ENCODE data around the gene RASGEF1C. TPM values are rescaled to one million over a fixed set of nuclear protein-coding genes. Genes with fewer than 3 reads are reported as not detected.

The RASGEF1C gene
- total RNA-seq, result not detected

GRCh38 chr5:180209137-180209581 lies at the start of gene RASGEF1C:
Gene RASGEF1C (minus strand): TSS chr5:180209211. CDS start chr5:180138052, 71,159 bp downstream.
- Histone ChIP-seq H3K4me3 (ENCODE audit: low read length) (no peak within 1 kb of the TSS), H3K9me3 (ENCODE audit: low read depth, low read length) (no peaks in the 10 kb centered on the region), H3K27me3 (ENCODE audit: insufficient read depth, low read length) (peaks cover 20% of the 10 kb centered on the region)

GRCh38 chr5:180253036-180253824 lies 44.2 kb upstream of the RASGEF1C start:
- H3K4me1 ChIP-seq (ENCODE audit: insufficient read depth, low read length), result no peaks in the 10 kb centered on the region
- H3K4me3 ChIP-seq (ENCODE audit: low read length), result no peak overlapping the region
- peaks cover 37% of the 10 kb centered on the region for H3K9me3 ChIP-seq (ENCODE audit: low read depth, low read length)
- H3K27me3 ChIP-seq (ENCODE audit: insufficient read depth, low read length), result no peaks in the 10 kb centered on the region

More at GRCh38 chr5:180209137-180209581, at the start of gene RASGEF1C:
- peaks cover 6% of the 10 kb centered on the region for H3K4me1 ChIP-seq (ENCODE audit: insufficient read depth, low read length)

- Histone ChIP-seq H3K9me3 (ENCODE audit: low read depth, low read length) (peaks cover 24% of the 10 kb centered on the region), H3K27me3 (ENCODE audit: insufficient read depth, low read length) (no peaks in the 10 kb centered on the region)
These were observed 42.9 kb upstream of the RASGEF1C start for GRCh38 chr5:180251887-180252286.

GRCh38 chr5:180251141-180251540 lies 42.1 kb upstream of the RASGEF1C start:
- Histone ChIP-seq H3K27me3 (ENCODE audit: insufficient read depth, low read length) (no peaks in the 10 kb centered on the region), H3K9me3 (ENCODE audit: low read depth, low read length) (peaks cover 23% of the 10 kb centered on the region), H3K4me3 (ENCODE audit: low read length) (no peak overlapping the region), H3K4me1 (ENCODE audit: insufficient read depth, low read length) (no peaks in the 10 kb centered on the region)

More at GRCh38 chr5:180251887-180252286, 42.9 kb upstream of the RASGEF1C start:
- Histone ChIP-seq H3K4me3 (ENCODE audit: low read length) (no peak overlapping the region), H3K4me1 (ENCODE audit: insufficient read depth, low read length) (no peaks in the 10 kb centered on the region)

- H3K9me3 ChIP-seq (ENCODE audit: low read depth, low read length), result peaks cover 16% of the 10 kb centered on the region
These were observed 41.3 kb upstream of the RASGEF1C start for GRCh38 chr5:180250329-180250728.

GRCh38 chr5:180241600-180241999 lies 32.6 kb upstream of the RASGEF1C start:
- no peak overlapping the region for H3K4me3 ChIP-seq (ENCODE audit: low read length)
- no peaks in the 10 kb centered on the region for H3K4me1 ChIP-seq (ENCODE audit: insufficient read depth, low read length)
- peaks cover 5% of the 10 kb centered on the region for H3K9me3 ChIP-seq (ENCODE audit: low read depth, low read length)

More at GRCh38 chr5:180250329-180250728, 41.3 kb upstream of the RASGEF1C start:
- H3K27me3 ChIP-seq (ENCODE audit: insufficient read depth, low read length), result no peaks in the 10 kb centered on the region
- no peaks in the 10 kb centered on the region for H3K4me1 ChIP-seq (ENCODE audit: insufficient read depth, low read length)
- H3K4me3 ChIP-seq (ENCODE audit: low read length), result no peak overlapping the region

GRCh38 chr5:180238631-180239030 lies 29.6 kb upstream of the RASGEF1C start:
- no peak overlapping the region for H3K4me3 ChIP-seq (ENCODE audit: low read length)
- H3K9me3 ChIP-seq (ENCODE audit: low read depth, low read length), result peaks cover 5% of the 10 kb centered on the region
- H3K4me1 ChIP-seq (ENCODE audit: insufficient read depth, low read length), result no peaks in the 10 kb centered on the region
- H3K27me3 ChIP-seq (ENCODE audit: insufficient read depth, low read length), result no peaks in the 10 kb centered on the region

More at GRCh38 chr5:180241600-180241999, 32.6 kb upstream of the RASGEF1C start:
- no peaks in the 10 kb centered on the region for H3K27me3 ChIP-seq (ENCODE audit: insufficient read depth, low read length)

- Histone ChIP-seq H3K9me3 (ENCODE audit: low read depth, low read length) (no peaks in the 10 kb centered on the region), H3K4me3 (ENCODE audit: low read length) (no peak overlapping the region), H3K27me3 (ENCODE audit: insufficient read depth, low read length) (no peaks in the 10 kb centered on the region), H3K4me1 (ENCODE audit: insufficient read depth, low read length) (no peaks in the 10 kb centered on the region)
These were observed 26.8 kb upstream of the RASGEF1C start for GRCh38 chr5:180235846-180236245.

- H3K27me3 ChIP-seq (ENCODE audit: insufficient read depth, low read length), result no peaks in the 10 kb centered on the region
- no peaks in the 10 kb centered on the region for H3K9me3 ChIP-seq (ENCODE audit: low read depth, low read length)
- no peaks in the 10 kb centered on the region for H3K4me1 ChIP-seq (ENCODE audit: insufficient read depth, low read length)
- no peak overlapping the region for H3K4me3 ChIP-seq (ENCODE audit: low read length)
These were observed 26.1 kb upstream of the RASGEF1C start for GRCh38 chr5:180235077-180235476.

GRCh38 chr5:180234271-180234670 lies 25.3 kb upstream of the RASGEF1C start:
- Histone ChIP-seq H3K9me3 (ENCODE audit: low read depth, low read length) (no peaks in the 10 kb centered on the region), H3K4me3 (ENCODE audit: low read length) (no peak overlapping the region)

GRCh38 chr5:180233729-180234128 lies 24.7 kb upstream of the RASGEF1C start:
- no peaks in the 10 kb centered on the region for H3K4me1 ChIP-seq (ENCODE audit: insufficient read depth, low read length)
- H3K27me3 ChIP-seq (ENCODE audit: insufficient read depth, low read length), result no peaks in the 10 kb centered on the region
- no peak overlapping the region for H3K4me3 ChIP-seq (ENCODE audit: low read length)
- H3K9me3 ChIP-seq (ENCODE audit: low read depth, low read length), result no peaks in the 10 kb centered on the region

More at GRCh38 chr5:180234271-180234670, 25.3 kb upstream of the RASGEF1C start:
- Histone ChIP-seq H3K27me3 (ENCODE audit: insufficient read depth, low read length) (no peaks in the 10 kb centered on the region), H3K4me1 (ENCODE audit: insufficient read depth, low read length) (no peaks in the 10 kb centered on the region)

- Histone ChIP-seq H3K27me3 (ENCODE audit: insufficient read depth, low read length) (no peaks in the 10 kb centered on the region), H3K4me1 (ENCODE audit: insufficient read depth, low read length) (no peaks in the 10 kb centered on the region), H3K4me3 (ENCODE audit: low read length) (no peak overlapping the region), H3K9me3 (ENCODE audit: low read depth, low read length) (peaks cover 8% of the 10 kb centered on the region)
These were observed 21.0 kb upstream of the RASGEF1C start for GRCh38 chr5:180230017-180230416.

GRCh38 chr5:180222056-180222455 lies 13.0 kb upstream of the RASGEF1C start:
- Histone ChIP-seq H3K4me3 (ENCODE audit: low read length) (no peak overlapping the region), H3K4me1 (ENCODE audit: insufficient read depth, low read length) (no peaks in the 10 kb centered on the region), H3K9me3 (ENCODE audit: low read depth, low read length) (peaks cover 26% of the 10 kb centered on the region), H3K27me3 (ENCODE audit: insufficient read depth, low read length) (no peaks in the 10 kb centered on the region)

- peaks cover 19% of the 10 kb centered on the region for H3K9me3 ChIP-seq (ENCODE audit: low read depth, low read length)
- no peaks in the 10 kb centered on the region for H3K27me3 ChIP-seq (ENCODE audit: insufficient read depth, low read length)
- no peaks in the 10 kb centered on the region for H3K4me1 ChIP-seq (ENCODE audit: insufficient read depth, low read length)
- H3K4me3 ChIP-seq (ENCODE audit: low read length), result no peak overlapping the region
These were observed 8.8 kb upstream of the RASGEF1C start for GRCh38 chr5:180217797-180218196.

GRCh38 chr5:180216646-180217171 lies 7.7 kb upstream of the RASGEF1C start:
- peaks cover 19% of the 10 kb centered on the region for H3K9me3 ChIP-seq (ENCODE audit: low read depth, low read length)
- no peak overlapping the region for H3K4me3 ChIP-seq (ENCODE audit: low read length)
- no peaks in the 10 kb centered on the region for H3K27me3 ChIP-seq (ENCODE audit: insufficient read depth, low read length)
- H3K4me1 ChIP-seq (ENCODE audit: insufficient read depth, low read length), result no peaks in the 10 kb centered on the region

All from mononuclear cell (primary cell).